HepG2 (cell line): Measurements from ENCODE around the gene RPL34. TPM values are rescaled to one million over a fixed set of nuclear protein-coding genes. Genes with fewer than 3 reads are reported as not detected.

Source experiments
- ARID5B ChIP-seq: IDR thresholded peaks from 2 replicates; pipeline ENCODE4 v1.4.0; 2020; ENCODE audit warnings: mild to moderate bottlenecking, missing genetic modification reagents
- CREM ChIP-seq, 2 experiments: sonication (generic) in 1 of 2; formaldehyde crosslinking in 1 of 2; IDR thresholded peaks; 2 replicates each; pipeline versions ENCODE4 v1.4.0 to v1.6.1; 2016 to 2020; ENCODE audit warnings: antibody characterized with exemption in 1 of 2, mild to moderate bottlenecking in 1 of 2, missing genetic modification reagents in 1 of 2
- HNRNPLL ChIP-seq: fragments of 200-400 bp; formaldehyde crosslinking; IDR thresholded peaks from 2 replicates; pipeline ENCODE4 v1.6.1; 2017; ENCODE audit warnings: mild to moderate bottlenecking, low read depth, low read length; ENCODE audit not compliant: poor library complexity, severe bottlenecking
- RELA ChIP-seq: sonication (generic); formaldehyde crosslinking; IDR thresholded peaks from 2 replicates; pipeline ENCODE4 v1.4.0; 2020; ENCODE audit warnings: missing genetic modification reagents
- SMYD3 ChIP-seq: sonication (generic); formaldehyde crosslinking; IDR thresholded peaks from 2 replicates; pipeline ENCODE4 v1.8.1; 2023; ENCODE audit warnings: mild to moderate bottlenecking, missing genetic modification reagents
- SP4 ChIP-seq: sonication (generic); formaldehyde crosslinking; IDR thresholded peaks from 2 replicates; pipeline ENCODE4 v1.8.1; 2023; ENCODE audit warnings: mild to moderate bottlenecking, missing genetic modification reagents
- TP53 ChIP-seq: sonication (generic); formaldehyde crosslinking; conservative IDR thresholded peaks from 2 replicates; pipeline ENCODE4 v1.4.0; 2020; ENCODE audit warnings: missing genetic modification reagents
- ZBTB42 ChIP-seq: sonication (generic); formaldehyde crosslinking; IDR thresholded peaks from 2 replicates; pipeline ENCODE4 v1.5.0; 2020; ENCODE audit warnings: mild to moderate bottlenecking, missing genetic modification reagents
- ZC3H13 ChIP-seq: sonication (generic); formaldehyde crosslinking; IDR thresholded peaks from 2 replicates; pipeline ENCODE4 v1.8.1; 2023; ENCODE audit warnings: mild to moderate bottlenecking, missing genetic modification reagents, moderate library complexity
- ZFP90 ChIP-seq: sonication (generic); formaldehyde crosslinking; IDR thresholded peaks from 2 replicates; pipeline ENCODE4 v1.8.0; 2022; ENCODE audit warnings: missing genetic modification reagents, mild to moderate bottlenecking, inconsistent platforms, borderline replicate concordance
- ZNF234 ChIP-seq: sonication (generic); formaldehyde crosslinking; conservative IDR thresholded peaks from 2 replicates; pipeline ENCODE4 v1.5.1; 2020; ENCODE audit warnings: mild to moderate bottlenecking, missing genetic modification reagents
- ZNF253 ChIP-seq: sonication (generic); formaldehyde crosslinking; IDR thresholded peaks from 2 replicates; pipeline ENCODE4 v1.8.0; 2022; ENCODE audit warnings: mild to moderate bottlenecking, missing genetic modification reagents, borderline replicate concordance
- ZNF337 ChIP-seq: sonication (generic); formaldehyde crosslinking; IDR thresholded peaks from 2 replicates; pipeline ENCODE4 v1.5.1; 2020; ENCODE audit warnings: missing genetic modification reagents, low read depth, mild to moderate bottlenecking, borderline replicate concordance
- ZNF33B ChIP-seq: sonication (generic); formaldehyde crosslinking; IDR thresholded peaks from 2 replicates; pipeline ENCODE4 v1.5.1; 2020; ENCODE audit warnings: mild to moderate bottlenecking, missing genetic modification reagents
- ZNF558 ChIP-seq: sonication (generic); formaldehyde crosslinking; IDR thresholded peaks from 2 replicates; pipeline ENCODE4 v1.9.0; 2022; ENCODE audit warnings: mild to moderate bottlenecking, missing genetic modification reagents, borderline replicate concordance
- ZNF629 ChIP-seq: sonication (generic); formaldehyde crosslinking; conservative IDR thresholded peaks from 2 replicates; pipeline ENCODE4 v1.5.0; 2020; ENCODE audit warnings: missing genetic modification reagents
- ZNF816 ChIP-seq: sonication (generic); formaldehyde crosslinking; IDR thresholded peaks from 2 replicates; pipeline ENCODE4 v1.8.0; 2022; ENCODE audit warnings: missing genetic modification reagents, mild to moderate bottlenecking, borderline replicate concordance
- polyA plus RNA-seq, 8 experiments: library from polyadenylated mRNA; depleted of rRNA in 3 of 8; stranded (reverse) in 7 of 8; unstranded in 1 of 8; fragments of >200 nt; fragmentation: Illumina TruSeq in 4 of 8; extraction: Trizol in 4 of 8; gene quantifications; 2 replicates each; pipeline versions ENCODE4 v1.2.1 to v1.2.3, GENCODE V29; 2011 to 2016; ENCODE audit warnings: low read depth in 4 of 8, missing spikeins in 1 of 8, mixed read lengths in 1 of 8; ENCODE audit not compliant: insufficient read depth in 1 of 8
- total RNA-seq, 5 experiments: library from RNA; depleted of rRNA; stranded (reverse); fragments of >200 nt; fragmentation: Illumina TruSeq; extraction: Trizol; gene quantifications; 2 replicates each; pipeline ENCODE4 v1.2.3, GENCODE V29; 2016; ENCODE audit warnings: low read depth in 1 of 5
- TF ChIP-seq, protein P1 (sequence below): sonication (generic); formaldehyde crosslinking; IDR thresholded peaks from 2 replicates; pipeline ENCODE4 v1.5.1; 2020; ENCODE audit warnings: mild to moderate bottlenecking, missing genetic modification reagents, borderline replicate concordance
- TF ChIP-seq, protein P2 (sequence below): sonication (generic); formaldehyde crosslinking; IDR thresholded peaks from 2 replicates; pipeline ENCODE4 v1.4.0; 2020; ENCODE audit warnings: missing genetic modification reagents, borderline replicate concordance
- TF ChIP-seq, protein P3 (sequence below): IDR thresholded peaks from 2 replicates; pipeline ENCODE4 v1.6.1; 2016; ENCODE audit warnings: missing compliant biosample characterization, missing genetic modification reagents, borderline replicate concordance

Gene RPL34
- total and polyA plus RNA-seq, 2 of the 13 experiments (the other 11 are each of a cell fraction or from before 2014, with no cell fraction given): 2,235 to 3,985 TPM

DNA sequence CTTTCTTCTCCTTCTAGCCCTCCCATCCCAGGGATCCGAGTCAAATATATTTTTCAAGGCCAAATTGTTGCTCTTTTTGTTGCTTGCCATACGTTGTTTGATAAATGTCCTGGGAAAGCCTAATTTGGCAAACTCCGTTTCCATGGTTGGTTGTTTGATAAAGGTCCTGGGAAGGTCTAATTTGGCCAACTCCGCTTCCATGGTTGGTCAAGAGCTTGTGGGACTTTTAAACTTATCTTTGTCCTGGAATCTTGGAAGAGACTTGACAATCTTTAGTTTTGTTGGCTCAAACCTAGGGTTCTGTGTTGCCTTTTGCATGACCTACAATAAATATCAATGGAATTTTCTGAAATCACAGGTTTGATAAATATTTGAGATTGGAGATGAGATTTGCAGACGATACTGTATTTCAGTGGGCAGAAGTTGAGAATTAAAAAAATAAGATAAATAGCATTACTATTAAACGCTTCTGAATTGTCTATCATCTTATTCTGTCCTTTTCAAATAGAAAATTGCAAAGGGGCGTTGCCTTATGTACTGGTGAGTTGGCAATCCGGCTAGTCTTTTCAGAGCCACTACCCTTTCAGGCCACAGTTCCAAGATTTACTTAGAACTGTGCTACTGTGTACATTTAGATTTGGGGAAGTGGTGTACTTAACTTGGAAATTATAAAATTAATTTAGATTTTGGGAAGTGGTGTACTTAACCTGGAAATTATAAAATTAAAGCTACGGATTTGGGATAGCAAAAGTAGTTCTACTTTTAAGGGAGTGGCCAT, 30.8 kb downstream of the RPL34 start (continued):
- 0 out of 2 replicates have a peak, but pooled peaks have one; percentile 3 for TF ChIP-seq ZC3H13 (CRISPR knock-in tag)
- TF ChIP-seq TP53 (CRISPR knock-in tag): no peak
- no peak for TF ChIP-seq HNRNPLL
- no peak for TF ChIP-seq ZNF253
- TF ChIP-seq ZNF629: no peak
- TF ChIP-seq, protein P1, sequence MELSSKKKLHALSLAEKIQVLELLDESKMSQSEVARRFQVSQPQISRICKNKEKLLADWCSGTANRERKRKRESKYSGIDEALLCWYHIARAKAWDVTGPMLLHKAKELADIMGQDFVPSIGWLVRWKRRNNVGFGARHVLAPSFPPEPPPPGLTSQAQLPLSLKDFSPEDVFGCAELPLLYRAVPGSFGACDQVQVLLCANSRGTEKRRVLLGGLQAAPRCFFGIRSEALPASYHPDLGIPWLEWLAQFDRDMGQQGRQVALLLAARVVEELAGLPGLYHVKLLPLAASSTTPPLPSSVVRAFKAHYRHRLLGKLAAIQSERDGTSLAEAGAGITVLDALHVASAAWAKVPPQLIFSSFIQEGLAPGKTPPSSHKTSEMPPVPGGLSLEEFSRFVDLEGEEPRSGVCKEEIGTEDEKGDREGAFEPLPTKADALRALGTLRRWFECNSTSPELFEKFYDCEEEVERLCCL (CRISPR knock-in tag): no peak; the same call in 1 of the 2 replicates
- TF ChIP-seq SP4: no peak
- TF ChIP-seq ZNF234: no peak
- no peak for TF ChIP-seq RELA (CRISPR knock-in tag)
- TF ChIP-seq ZNF337 (CRISPR knock-in tag): no peak
- no peak for TF ChIP-seq ZNF33B (CRISPR knock-in tag)
- TF ChIP-seq ZFP90 (CRISPR knock-in tag): no peak
- no peak for TF ChIP-seq SMYD3 (CRISPR knock-in tag)
- TF ChIP-seq ZNF816 (CRISPR knock-in tag): 0 out of 2 replicates have a peak, but pooled peaks have one; percentile 17
- no peak for TF ChIP-seq ARID5B (CRISPR knock-in tag)
- TF ChIP-seq, protein P2, sequence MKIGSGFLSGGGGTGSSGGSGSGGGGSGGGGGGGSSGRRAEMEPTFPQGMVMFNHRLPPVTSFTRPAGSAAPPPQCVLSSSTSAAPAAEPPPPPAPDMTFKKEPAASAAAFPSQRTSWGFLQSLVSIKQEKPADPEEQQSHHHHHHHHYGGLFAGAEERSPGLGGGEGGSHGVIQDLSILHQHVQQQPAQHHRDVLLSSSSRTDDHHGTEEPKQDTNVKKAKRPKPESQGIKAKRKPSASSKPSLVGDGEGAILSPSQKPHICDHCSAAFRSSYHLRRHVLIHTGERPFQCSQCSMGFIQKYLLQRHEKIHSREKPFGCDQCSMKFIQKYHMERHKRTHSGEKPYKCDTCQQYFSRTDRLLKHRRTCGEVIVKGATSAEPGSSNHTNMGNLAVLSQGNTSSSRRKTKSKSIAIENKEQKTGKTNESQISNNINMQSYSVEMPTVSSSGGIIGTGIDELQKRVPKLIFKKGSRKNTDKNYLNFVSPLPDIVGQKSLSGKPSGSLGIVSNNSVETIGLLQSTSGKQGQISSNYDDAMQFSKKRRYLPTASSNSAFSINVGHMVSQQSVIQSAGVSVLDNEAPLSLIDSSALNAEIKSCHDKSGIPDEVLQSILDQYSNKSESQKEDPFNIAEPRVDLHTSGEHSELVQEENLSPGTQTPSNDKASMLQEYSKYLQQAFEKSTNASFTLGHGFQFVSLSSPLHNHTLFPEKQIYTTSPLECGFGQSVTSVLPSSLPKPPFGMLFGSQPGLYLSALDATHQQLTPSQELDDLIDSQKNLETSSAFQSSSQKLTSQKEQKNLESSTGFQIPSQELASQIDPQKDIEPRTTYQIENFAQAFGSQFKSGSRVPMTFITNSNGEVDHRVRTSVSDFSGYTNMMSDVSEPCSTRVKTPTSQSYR (CRISPR knock-in tag): no peak
- no peak for TF ChIP-seq ZBTB42 (CRISPR knock-in tag)
- TF ChIP-seq, protein P3, sequence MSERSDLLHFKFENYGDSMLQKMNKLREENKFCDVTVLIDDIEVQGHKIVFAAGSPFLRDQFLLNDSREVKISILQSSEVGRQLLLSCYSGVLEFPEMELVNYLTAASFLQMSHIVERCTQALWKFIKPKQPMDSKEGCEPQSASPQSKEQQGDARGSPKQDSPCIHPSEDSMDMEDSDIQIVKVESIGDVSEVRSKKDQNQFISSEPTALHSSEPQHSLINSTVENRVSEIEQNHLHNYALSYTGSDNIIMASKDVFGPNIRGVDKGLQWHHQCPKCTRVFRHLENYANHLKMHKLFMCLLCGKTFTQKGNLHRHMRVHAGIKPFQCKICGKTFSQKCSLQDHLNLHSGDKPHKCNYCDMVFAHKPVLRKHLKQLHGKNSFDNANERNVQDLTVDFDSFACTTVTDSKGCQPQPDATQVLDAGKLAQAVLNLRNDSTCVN (CRISPR knock-in tag): no peak
- TF ChIP-seq ZNF558 (CRISPR knock-in tag): no peak
- TF ChIP-seq CREM (IDR thresholded peaks at IDR 0.05): no peak
- no peak for TF ChIP-seq CREM (CRISPR knock-in tag; IDR thresholded peaks at IDR 0.05)
